Keratinocyte (primary cell): ENCODE results near the gene FSTL3. TPM values are rescaled to one million over a fixed set of nuclear protein-coding genes. Genes with fewer than 3 reads are reported as not detected.
A peak's percentile ranks its signal among the peaks of the same experiment; 100 is the strongest.

Source experiments
- DNase-seq: peaks from one replicate; pipeline ENCODE4 v3.0.0-alpha.2; 2011; ENCODE audit warnings: low read depth, missing footprints, low spot score
- FAIRE-seq: peaks from 2 replicates; lab custom pipeline; 2011; peaks lifted over from hg19 to GRCh38; lab: Jason Lieb, UNC
- H2AFZ ChIP-seq: 2 replicates; pipeline ENCODE4 v1.6.0; 2012; ENCODE audit warnings: low read length, control low read depth, inconsistent platforms; ENCODE audit not compliant: control insufficient read depth
- H3K27ac ChIP-seq: 2 replicates; pipeline ENCODE4 v1.5.1; 2011; ENCODE audit warnings: low read length; ENCODE audit not compliant: control insufficient read depth, insufficient read depth
- H3K27me3 ChIP-seq: 3 replicates; pipeline ENCODE4 v1.6.0; 2011; ENCODE audit warnings: low read length; ENCODE audit not compliant: control insufficient read depth, insufficient read depth; ENCODE audit errors: extremely low read depth
- H3K36me3 ChIP-seq, 2 experiments: 2 replicates in 1 of 2; 3 replicates in 1 of 2; pipeline ENCODE4 v1.5.1; 2011; ENCODE audit warnings: low read length in 2 of 2, mild to moderate bottlenecking in 1 of 2; ENCODE audit not compliant: control insufficient read depth in 2 of 2, insufficient read depth in 2 of 2; ENCODE audit errors: extremely low read depth in 1 of 2
- H3K4me1 ChIP-seq: 3 replicates; pipeline ENCODE4 v1.5.1; 2011; ENCODE audit warnings: low read length; ENCODE audit not compliant: control insufficient read depth, insufficient read depth; ENCODE audit errors: extremely low read depth
- H3K4me2 ChIP-seq: 3 replicates; pipeline ENCODE4 v1.6.0; 2011; ENCODE audit warnings: low read depth, low read length; ENCODE audit not compliant: control insufficient read depth, insufficient read depth; ENCODE audit errors: extremely low read depth
- H3K4me3 ChIP-seq, 3 experiments: fragments of 200-600 bp in 1 of 3; sonication (generic) in 1 of 3; 2 replicates in 2 of 3; 3 replicates in 1 of 3; pipeline ENCODE4 v1.5.1; 2011 to 2016; ENCODE audit warnings: low read length in 3 of 3, mild to moderate bottlenecking in 3 of 3, control low read depth in 2 of 3, inconsistent platforms in 1 of 3, low read depth in 1 of 3, mixed read lengths in 1 of 3, mixed run types in 1 of 3, moderate library complexity in 1 of 3; ENCODE audit not compliant: control insufficient read depth in 2 of 3, insufficient read depth in 2 of 3; ENCODE audit errors: extremely low read depth in 1 of 3
- H3K79me2 ChIP-seq: 2 replicates; pipeline ENCODE4 v1.6.0; 2012; ENCODE audit warnings: low read length; ENCODE audit not compliant: control insufficient read depth, insufficient read depth
- H3K9ac ChIP-seq: 3 replicates; pipeline ENCODE4 v1.6.0; 2011; ENCODE audit warnings: low read length; ENCODE audit not compliant: control insufficient read depth, insufficient read depth; ENCODE audit errors: extremely low read depth
- H3K9me1 ChIP-seq: 3 replicates; pipeline ENCODE4 v1.6.0; 2011; ENCODE audit warnings: low read length; ENCODE audit not compliant: control insufficient read depth, insufficient read depth; ENCODE audit errors: extremely low read depth
- H3K9me3 ChIP-seq: 2 replicates; pipeline ENCODE4 v1.5.1; 2012; ENCODE audit warnings: low read depth, low read length; ENCODE audit not compliant: control insufficient read depth
- H4K20me1 ChIP-seq: 3 replicates; pipeline ENCODE4 v1.6.0; 2011; ENCODE audit warnings: low read length; ENCODE audit not compliant: control insufficient read depth, insufficient read depth; ENCODE audit errors: extremely low read depth
- CTCF ChIP-seq, 3 experiments: IDR thresholded peaks in 1 of 3; conservative IDR thresholded peaks in 1 of 3; optimal IDR thresholded peaks in 1 of 3; 2 replicates in 2 of 3; 3 replicates in 1 of 3; pipeline versions ENCODE3 to v1.5.1; 2011; ENCODE audit warnings: low read length in 3 of 3, mild to moderate bottlenecking in 3 of 3, moderate library complexity in 2 of 3, control low read depth in 1 of 3, inconsistent platforms in 1 of 3; ENCODE audit not compliant: insufficient read depth in 2 of 3; ENCODE audit errors: extremely low read depth in 1 of 3
- EZH2 ChIP-seq: IDR thresholded peaks from one replicate; pipeline ENCODE4 v1.6.1; 2012; ENCODE audit warnings: inconsistent platforms, mild to moderate bottlenecking, low read length, moderate library complexity
- dilution Hi-C: fragments of 300-500 bp; cut with MboI; formaldehyde crosslinking; loops from one replicate; pipeline ENCODE4 v1.7.0; 2020; ENCODE audit warnings: low sequenced_read_pairs; ENCODE audit not compliant: extremely low pct_ligation_motif_present
- polyA plus RNA-seq, 5 experiments: library from polyadenylated mRNA; depleted of rRNA in 3 of 5; stranded (reverse) in 3 of 5; stranded (forward) in 1 of 5; unstranded in 1 of 5; fragments of >200 nt; gene quantifications; 1 replicate in 1 of 5; 2 replicates in 3 of 5; 3 replicates in 1 of 5; pipeline versions ENCODE4 v1.2.1 to v1.2.3, GENCODE V29; 2011 to 2012; ENCODE audit warnings: missing spikeins in 2 of 5, low read depth in 1 of 5, low replicate concordance in 1 of 5

The FSTL3 gene
- polyA plus RNA-seq, 1 donor (not counting 4 experiments of a cell fraction or from before 2014, with no cell fraction given), result 54.4 TPM

GRCh38 chr19:658916-659839 lies 17.0 kb upstream of the FSTL3 start:
- Histone ChIP-seq H3K27ac (peak overlapping the region; percentile 96), H3K9me3 (no peaks in the 10 kb centered on the region), H3K4me2 (peak overlapping the region; percentile 99), H3K79me2 (peaks cover 88% of the 10 kb centered on the region), H3K27me3 (no peaks in the 10 kb centered on the region), H3K9ac (peak overlapping the region; percentile 86), H3K4me1 (peaks cover 43% of the 10 kb centered on the region), H3K36me3 (peaks cover 16 to 20% of the 10 kb centered on the region in 2 experiments), H3K9me1 (peaks cover 6% of the 10 kb centered on the region), H3K4me3 (peak overlapping the region; percentile 29 to 48 (median 33)), H4K20me1 (peaks cover 59% of the 10 kb centered on the region), H2AFZ (no peak overlapping the region)
- FAIRE-seq, result peak; percentile 83
- DNase-seq, result peak; percentile 70
- TF ChIP-seq EZH2 (no peak), CTCF (optimal IDR thresholded peaks at IDR 0.05 in 1 of 3, IDR thresholded peaks at IDR 0.05 in 1 of 3, conservative IDR thresholded peaks at IDR 0.05 in 1 of 3; ENCODE audit: extremely low read depth in 1 of 3, insufficient read depth in 2 of 3, low read length in 3 of 3) (peak in 2 of 3 experiments; percentile 1 to 24)
- dilution Hi-C loops, result no loop called here

GRCh38 chr19:660793-661426 lies 15.3 kb upstream of the FSTL3 start:
- H3K27ac ChIP-seq, result peak overlapping the region; percentile 96
- dilution Hi-C loops, result no loop called here

More at GRCh38 chr19:660793-661426, 15.3 kb upstream of the FSTL3 start:
- Histone ChIP-seq H3K9me1 (peaks cover 6% of the 10 kb centered on the region), H3K4me3 (peak overlapping the region; percentile 84 to 96 (median 85)), H3K9me3 (no peaks in the 10 kb centered on the region), H3K36me3 (peaks cover 10 to 11% of the 10 kb centered on the region in 2 experiments), H4K20me1 (peaks cover 50% of the 10 kb centered on the region), H3K9ac (peak overlapping the region; percentile 86), H3K4me2 (peak overlapping the region; percentile 99), H3K27me3 (no peaks in the 10 kb centered on the region), H3K4me1 (peaks cover 48% of the 10 kb centered on the region), H3K79me2 (peaks cover 71% of the 10 kb centered on the region), H2AFZ (no peak overlapping the region)
- TF ChIP-seq CTCF (optimal IDR thresholded peaks at IDR 0.05 in 1 of 3, IDR thresholded peaks at IDR 0.05 in 1 of 3, conservative IDR thresholded peaks at IDR 0.05 in 1 of 3; ENCODE audit: extremely low read depth in 1 of 3, insufficient read depth in 2 of 3, low read length in 3 of 3) (no peak), EZH2 (no peak)
- FAIRE-seq (no peak), DNase-seq (no peak)
